ENCODE results near the gene CTDSP2.

DNA sequence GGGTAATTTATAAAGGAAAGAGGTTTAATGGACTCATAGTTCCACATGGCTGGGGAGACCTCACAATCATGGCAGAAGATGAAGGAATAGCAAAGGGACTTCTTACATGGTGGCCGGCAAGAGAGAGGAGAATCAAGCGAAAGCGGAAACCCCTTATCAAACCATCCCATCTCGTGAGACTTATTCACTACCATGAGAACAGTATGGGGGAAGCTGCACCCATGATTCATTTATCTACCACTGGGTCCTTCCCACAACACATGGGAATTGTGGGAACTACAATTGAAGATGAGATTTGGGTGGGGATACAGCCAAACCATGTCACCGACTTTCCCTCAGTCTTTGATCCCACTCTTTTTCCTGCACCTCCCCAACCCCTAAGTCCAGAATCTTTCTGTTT, 12.6 kb upstream of the CTDSP2 start:
- no peak for TF ChIP-seq POLR2A (IDR thresholded peaks at IDR 0.05)
- TF ChIP-seq, protein P1, sequence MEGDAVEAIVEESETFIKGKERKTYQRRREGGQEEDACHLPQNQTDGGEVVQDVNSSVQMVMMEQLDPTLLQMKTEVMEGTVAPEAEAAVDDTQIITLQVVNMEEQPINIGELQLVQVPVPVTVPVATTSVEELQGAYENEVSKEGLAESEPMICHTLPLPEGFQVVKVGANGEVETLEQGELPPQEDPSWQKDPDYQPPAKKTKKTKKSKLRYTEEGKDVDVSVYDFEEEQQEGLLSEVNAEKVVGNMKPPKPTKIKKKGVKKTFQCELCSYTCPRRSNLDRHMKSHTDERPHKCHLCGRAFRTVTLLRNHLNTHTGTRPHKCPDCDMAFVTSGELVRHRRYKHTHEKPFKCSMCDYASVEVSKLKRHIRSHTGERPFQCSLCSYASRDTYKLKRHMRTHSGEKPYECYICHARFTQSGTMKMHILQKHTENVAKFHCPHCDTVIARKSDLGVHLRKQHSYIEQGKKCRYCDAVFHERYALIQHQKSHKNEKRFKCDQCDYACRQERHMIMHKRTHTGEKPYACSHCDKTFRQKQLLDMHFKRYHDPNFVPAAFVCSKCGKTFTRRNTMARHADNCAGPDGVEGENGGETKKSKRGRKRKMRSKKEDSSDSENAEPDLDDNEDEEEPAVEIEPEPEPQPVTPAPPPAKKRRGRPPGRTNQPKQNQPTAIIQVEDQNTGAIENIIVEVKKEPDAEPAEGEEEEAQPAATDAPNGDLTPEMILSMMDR (IDR thresholded peaks at IDR 0.05) = no peak
- no peak for TF ChIP-seq POLR2AphosphoS5 (IDR thresholded peaks at IDR 0.05)

All from gastroesophageal sphincter (tissue), 3 donors.